IMR-90 (cell line): Measurements from ENCODE around the gene MTMR3. TPM values are rescaled to one million over a fixed set of nuclear protein-coding genes. Genes with fewer than 3 reads are reported as not detected.
"Not testable (repeated sequence)": the region's sequence is repeated elsewhere in the genome, so short reads cannot be mapped to it uniquely, and the experiment has no call there.

ENCODE experiments used
- ATAC-seq: fragments of 200-7000 bp; cut with Tn5 transposase; 2 replicates; pipeline ENCODE4 v1.9.1; 2020; ENCODE audit warnings: low read depth, mild to moderate bottlenecking, moderate library complexity
- BruUV-seq: library from RNA; stranded (reverse); fragments of 400-500 nt; replicated peaks from 2 replicates; lab custom pipeline; 2021; lab: Mats Ljungman, UMichigan
- CTCF ChIA-PET: fragments of 300-600 bp; formaldehyde crosslinking; extraction: SDS; loops from one replicate; lab custom pipeline; 2021; ENCODE audit warnings: antibody characterized with exemption; lab: Yijun Ruan, JAX
- POLR2A ChIA-PET: fragments of 300-600 bp; sonication (Branson Sonifier 250); formaldehyde crosslinking; loops from one replicate; lab custom pipeline; 2022; ENCODE audit warnings: antibody characterized with exemption; ENCODE audit not compliant: unreplicated experiment; lab: Charles Lee
- DNase-seq: peaks from one replicate; pipeline ENCODE4 v3.0.0; 2013
- H2AFZ ChIP-seq: replicated peaks from 2 replicates; pipeline ENCODE3; 2013; ENCODE audit warnings: low read length, mild to moderate bottlenecking; ENCODE audit not compliant: poor library complexity
- H2AK5ac ChIP-seq: 2 replicates; pipeline ENCODE4 v1.6.1; 2013; ENCODE audit warnings: low read depth, low read length, inconsistent platforms
- H2AK9ac ChIP-seq: replicated peaks from 2 replicates; pipeline ENCODE3; 2013; ENCODE audit warnings: mild to moderate bottlenecking, low read depth, low read length, moderate library complexity; ENCODE audit not compliant: poor library complexity
- H2BK120ac ChIP-seq: 2 replicates; pipeline ENCODE4 v1.6.1; 2013; ENCODE audit warnings: low read depth, low read length, inconsistent platforms
- H2BK15ac ChIP-seq: 3 replicates; pipeline ENCODE4 v1.6.1; 2013; ENCODE audit warnings: low read depth, low read length, inconsistent platforms
- H2BK20ac ChIP-seq: 2 replicates; pipeline ENCODE4 v1.6.1; 2013; ENCODE audit warnings: low read depth, mild to moderate bottlenecking, inconsistent platforms, low read length, moderate library complexity
- H2BK5ac ChIP-seq: 2 replicates; pipeline ENCODE4 v1.6.1; 2013; ENCODE audit warnings: mild to moderate bottlenecking, low read depth, low read length, inconsistent platforms; ENCODE audit not compliant: poor library complexity, severe bottlenecking
- H3K14ac ChIP-seq: replicated peaks from 2 replicates; pipeline ENCODE4 v1.6.1; 2013; ENCODE audit warnings: low read depth, low read length, inconsistent platforms
- H3K18ac ChIP-seq: 2 replicates; pipeline ENCODE4 v1.6.1; 2013; ENCODE audit warnings: low read depth, low read length, control low read depth
- H3K23ac ChIP-seq: 2 replicates; pipeline ENCODE4 v1.6.1; 2013; ENCODE audit warnings: low read depth, low read length, inconsistent platforms
- H3K27ac ChIP-seq: 2 replicates; pipeline ENCODE4 v1.5.1; 2013; ENCODE audit warnings: mild to moderate bottlenecking, control low read depth, low read length; ENCODE audit not compliant: insufficient read depth
- H3K27me3 ChIP-seq: 2 replicates; pipeline ENCODE4 v1.6.1; 2013; ENCODE audit warnings: low read length; ENCODE audit not compliant: control insufficient read depth, insufficient read depth
- H3K36me3 ChIP-seq: 2 replicates; pipeline ENCODE4 v1.6.1; 2013; ENCODE audit warnings: low read length, mixed read lengths; ENCODE audit not compliant: control insufficient read depth, insufficient read depth
- H3K4ac ChIP-seq: 2 replicates; pipeline ENCODE4 v1.6.1; 2013; ENCODE audit warnings: low read depth, low read length, inconsistent platforms
- H3K4me1 ChIP-seq: 2 replicates; pipeline ENCODE4 v1.6.1; 2013; ENCODE audit warnings: low read length, mixed read lengths; ENCODE audit not compliant: control insufficient read depth, insufficient read depth
- H3K4me2 ChIP-seq: 2 replicates; pipeline ENCODE4 v1.6.1; 2013; ENCODE audit warnings: low read depth, mild to moderate bottlenecking, control low read depth, low read length, moderate library complexity
- H3K4me3 ChIP-seq: 2 replicates; pipeline ENCODE4 v1.5.1; 2013; ENCODE audit warnings: low read depth, mild to moderate bottlenecking, control low read depth, low read length, moderate library complexity; ENCODE audit not compliant: insufficient read depth
- H3K56ac ChIP-seq: 2 replicates; pipeline ENCODE4 v1.6.1; 2013; ENCODE audit warnings: low read length, inconsistent platforms; ENCODE audit not compliant: insufficient read depth; ENCODE audit errors: extremely low read depth
- H3K79me1 ChIP-seq, 2 experiments: 2 replicates each; pipeline ENCODE4 v1.6.1; 2013; ENCODE audit warnings: low read length in 2 of 2, inconsistent platforms in 1 of 2, low read depth in 1 of 2
- H3K9ac ChIP-seq: 2 replicates; pipeline ENCODE4 v1.6.1; 2013; ENCODE audit warnings: low read depth, low read length, control low read depth
- H3K9me1 ChIP-seq: 2 replicates; pipeline ENCODE4 v1.6.1; 2013; ENCODE audit warnings: low read length, inconsistent platforms; ENCODE audit not compliant: insufficient read depth
- H3K9me3 ChIP-seq: 2 replicates; pipeline ENCODE4 v1.6.1; 2013; ENCODE audit warnings: low read length; ENCODE audit not compliant: control insufficient read depth, insufficient read depth
- H4K20me1 ChIP-seq: 2 replicates; pipeline ENCODE4 v1.6.1; 2013; ENCODE audit warnings: low read length, inconsistent platforms; ENCODE audit not compliant: insufficient read depth
- H4K5ac ChIP-seq: 2 replicates; pipeline ENCODE4 v1.6.1; 2013; ENCODE audit warnings: mild to moderate bottlenecking, low read depth, low read length, control low read depth
- H4K8ac ChIP-seq, 2 experiments: 2 replicates each; pipeline ENCODE4 v1.6.1; 2013; ENCODE audit warnings: low read depth in 2 of 2, low read length in 2 of 2, control low read depth in 1 of 2, inconsistent platforms in 1 of 2
- H4K91ac ChIP-seq: 2 replicates; pipeline ENCODE4 v1.6.1; 2013; ENCODE audit warnings: low read depth, low read length, inconsistent platforms; ENCODE audit not compliant: insufficient read depth
- WGBS, 2 experiments: methylation state at CpG; one replicate each; pipeline versions ENCODE4 v1.1.5 to v1.1.7; 2013; ENCODE audit warnings: missing lambda C conversion rate in 2 of 2; ENCODE audit not compliant: insufficient read length in 1 of 2; ENCODE audit errors: extremely low coverage in 2 of 2; 5-methylcytosine and 5-hydroxymethylcytosine counted together
- dilution Hi-C: fragments of 300-500 bp; cut with HindIII; formaldehyde crosslinking; loops from one replicate; pipeline ENCODE4 v1.14.3; 2018; ENCODE audit warnings: low sequenced_read_pairs; ENCODE audit not compliant: unreplicated experiment
- in situ Hi-C: fragments of 300-500 bp; cut with MboI; formaldehyde crosslinking; loops from 3 replicates; pipeline ENCODE4 v1.14.3; 2019; ENCODE audit warnings: low sequenced_read_pairs, inconsistent platforms, mixed read lengths
- intact Hi-C: fragments of 100-400 bp; cut with micrococcal nuclease; formaldehyde crosslinking; loops from 2 replicates; pipeline ENCODE4 v1.10.0; 2022
- polyA plus RNA-seq, 3 experiments: library from polyadenylated mRNA; depleted of rRNA; stranded (reverse); fragments of >200 nt; gene quantifications; 2 replicates each; pipeline ENCODE4 v1.2.3, GENCODE V29; 2012; ENCODE audit warnings: low replicate concordance in 1 of 3
- total RNA-seq: library from RNA; depleted of rRNA; stranded (reverse); fragments of >200 nt; gene quantifications from 2 replicates; pipeline ENCODE4 v1.2.3, GENCODE V29; 2012

Gene MTMR3
- total and polyA plus RNA-seq, 2 of the 4 experiments (the other 2 are of a cell fraction): 21.3 to 29.4 TPM

DNA sequence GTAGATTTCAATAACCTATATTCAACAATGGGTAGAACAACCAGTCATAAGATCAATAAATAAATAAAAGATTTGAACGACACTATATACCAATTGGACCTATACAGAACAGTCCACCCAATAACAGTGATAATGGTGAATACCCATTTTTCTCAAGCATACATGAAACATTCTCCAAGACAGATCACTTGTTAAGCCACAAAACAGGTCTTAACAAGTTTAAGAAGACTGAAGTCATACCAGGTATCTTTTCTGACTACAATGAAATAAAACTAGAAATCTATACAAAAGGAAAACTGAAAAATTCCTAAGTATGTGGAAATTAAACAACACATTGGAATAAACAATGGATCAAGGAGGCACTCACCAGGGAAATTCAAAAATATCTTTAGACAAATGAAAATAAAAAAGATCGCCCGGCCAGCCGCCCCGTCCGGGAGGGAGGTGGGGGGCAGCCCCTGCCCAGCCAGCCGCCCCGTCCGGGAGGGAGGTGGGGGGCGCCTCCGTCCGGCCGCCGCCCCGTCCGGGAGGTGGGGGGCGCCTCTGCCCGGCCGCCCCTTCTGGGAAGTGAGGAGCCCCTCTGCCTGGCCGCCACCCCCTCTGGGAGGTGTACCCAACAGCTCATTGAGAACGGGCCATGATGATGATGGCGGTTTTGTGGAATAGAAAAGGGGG lies 176.5 kb downstream of the MTMR3 start:
- H4K5ac ChIP-seq, H2AK5ac ChIP-seq, H3K36me3 ChIP-seq, H3K14ac ChIP-seq, H3K4me1 ChIP-seq, H2AFZ ChIP-seq, H3K56ac ChIP-seq, H3K4ac ChIP-seq, BruUV-seq, H2BK5ac ChIP-seq, H4K91ac ChIP-seq, DNase-seq, H3K9me1 ChIP-seq, H4K8ac ChIP-seq, H3K18ac ChIP-seq, H2AK9ac ChIP-seq, H3K27me3 ChIP-seq, intact Hi-C loops, H3K27ac ChIP-seq, H2BK20ac ChIP-seq, H2BK120ac ChIP-seq, H4K20me1 ChIP-seq, CTCF ChIA-PET, H2BK15ac ChIP-seq, H3K4me2 ChIP-seq, H3K79me1 ChIP-seq, H3K9ac ChIP-seq, H3K4me3 ChIP-seq, POLR2A ChIA-PET, H3K9me3 ChIP-seq, in situ Hi-C loops, H3K23ac ChIP-seq, ATAC-seq, dilution Hi-C loops: not testable (repeated sequence)
- no CpG with 5 or more reads among the region's 22 CpGs for WGBS, 2 experiments

DNA sequence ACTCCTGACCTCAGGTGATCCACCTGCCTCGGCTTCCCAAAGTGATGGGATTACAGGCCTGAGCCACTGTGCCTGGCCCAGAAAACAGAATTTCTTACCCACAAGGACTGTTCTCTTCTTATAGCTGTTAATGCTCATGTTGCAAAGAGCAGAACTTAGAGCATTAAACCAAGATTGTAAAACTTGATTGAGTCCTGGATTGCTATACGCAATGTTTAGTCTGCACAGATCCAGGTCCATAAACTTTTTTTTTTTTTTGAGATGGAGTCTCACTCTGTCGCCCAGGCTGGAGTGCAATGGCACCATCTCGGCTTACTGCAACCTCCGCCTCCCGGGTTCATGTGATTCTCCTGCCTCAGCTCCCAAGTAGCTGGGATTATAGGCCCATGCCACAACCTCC lies 178.1 kb downstream of the MTMR3 start:
- ATAC-seq, in situ Hi-C loops, H2BK120ac ChIP-seq, DNase-seq, H3K27ac ChIP-seq, H2AK5ac ChIP-seq, H3K56ac ChIP-seq, H4K91ac ChIP-seq, H2BK15ac ChIP-seq, H3K18ac ChIP-seq, intact Hi-C loops, CTCF ChIA-PET, H2BK20ac ChIP-seq, H3K36me3 ChIP-seq, H3K14ac ChIP-seq, H4K5ac ChIP-seq, H4K8ac ChIP-seq, H3K23ac ChIP-seq, POLR2A ChIA-PET, H3K4me3 ChIP-seq, H2BK5ac ChIP-seq, H3K9ac ChIP-seq, H4K20me1 ChIP-seq, H3K27me3 ChIP-seq, H3K9me1 ChIP-seq, H2AK9ac ChIP-seq, H3K4me2 ChIP-seq, H2AFZ ChIP-seq, H3K4ac ChIP-seq, dilution Hi-C loops, H3K79me1 ChIP-seq, BruUV-seq, H3K9me3 ChIP-seq, H3K4me1 ChIP-seq: not testable (repeated sequence)
- 100% methylated on average over 1 of the region's 6 CpGs; no CpG with 5 or more reads in 1 of the 2 experiments for WGBS, 2 experiments
